ENCODE data around the gene TADA1. TPM values are rescaled to one million over a fixed set of nuclear protein-coding genes. Genes with fewer than 3 reads are reported as not detected.
"Not testable (repeated sequence)": the region's sequence is repeated elsewhere in the genome, so short reads cannot be mapped to it uniquely, and the experiment has no call there.

Gene TADA1
- total RNA-seq, 1 experiment from 2014 or later = 13.6 TPM

GRCh38 chr1:166843769-166844596 lies 32.1 kb downstream of the TADA1 start:
- DNase-seq (ENCODE audit: low read depth) = no peak

GRCh38 chr1:166843322-166843721 lies 32.7 kb downstream of the TADA1 start:
- DNase-seq (ENCODE audit: low read depth) = no peak

- no peak for DNase-seq (ENCODE audit: low read depth)
Measured at GRCh38 chr1:166840309-166841274, 35.5 kb downstream of the TADA1 start.

GRCh38 chr1:166839600-166840308 lies 36.3 kb downstream of the TADA1 start:
- DNase-seq (ENCODE audit: low read depth) = peak; percentile 27

- DNase-seq (ENCODE audit: low read depth) = peak; percentile 92
Measured at GRCh38 chr1:166838766-166839599, 37.1 kb downstream of the TADA1 start, which contains the start of gene POGK. TSS of gene POGK (plus strand) at chr1:166839475. CDS start at chr1:166840957, 1,482 bp downstream.

- peak; percentile 59 for DNase-seq (ENCODE audit: low read depth)
Measured at GRCh38 chr1:166836733-166837132, 39.3 kb downstream of the TADA1 start.

GRCh38 chr1:166829762-166830161 lies 46.3 kb downstream of the TADA1 start:
- DNase-seq (ENCODE audit: low read depth) = not testable (repeated sequence)

GRCh38 chr1:166827426-166827825 lies 48.6 kb downstream of the TADA1 start:
- DNase-seq (ENCODE audit: low read depth) = no peak

- no peak for DNase-seq (ENCODE audit: low read depth)
Measured at GRCh38 chr1:166822385-166822784, 53.7 kb downstream of the TADA1 start.

GRCh38 chr1:166819974-166820373 lies 56.1 kb downstream of the TADA1 start:
- DNase-seq (ENCODE audit: low read depth) = no peak

GRCh38 chr1:166814611-166815010 lies 61.5 kb downstream of the TADA1 start:
- no peak for DNase-seq (ENCODE audit: low read depth)

- no peak for DNase-seq (ENCODE audit: low read depth)
Measured at GRCh38 chr1:166813508-166814223, 62.4 kb downstream of the TADA1 start.

- no peak for DNase-seq (ENCODE audit: low read depth)
Measured at GRCh38 chr1:166811691-166812090, 64.4 kb downstream of the TADA1 start.

- no peak for DNase-seq (ENCODE audit: low read depth)
Measured at GRCh38 chr1:166808952-166809351, 67.1 kb downstream of the TADA1 start.

Other genes with a start within 250 kb of the TADA1 start
- 27.8 and 31.3 TPM in 2 replicates for gene POGK, start 36.8 kb downstream of the TADA1 start, total RNA-seq (2014; rRNA removed; shearing (Covaris generic))
- gene ILDR2, start 99.3 kb upstream of the TADA1 start, total RNA-seq (2014; rRNA removed; shearing (Covaris generic)) = 8.3 and 15.4 TPM in 2 replicates
- gene MAEL, start 113.0 kb upstream of the TADA1 start, total RNA-seq (2014; rRNA removed; shearing (Covaris generic)) = 0.13 TPM in 1 of 2 replicates, not detected in the other
- 0.19 and 1.0 TPM in 2 replicates for gene GPA33, start 214.1 kb upstream of the TADA1 start, total RNA-seq (2014; rRNA removed; shearing (Covaris generic))
- gene STYXL2, start 217.8 kb upstream of the TADA1 start, total RNA-seq (2014; rRNA removed; shearing (Covaris generic)) = 0.07 and 0.14 TPM in 2 replicates